WTC11 (cell line): ENCODE data around the gene SULF2. TPM values are rescaled to one million over a fixed set of nuclear protein-coding genes. Genes with fewer than 3 reads are reported as not detected.
A peak's percentile ranks its signal among the peaks of the same experiment; 100 is the strongest.

ENCODE experiments used
- ATAC-seq: fragments of 200-7000 bp; cut with Tn5 transposase; 2 replicates; pipeline ENCODE4 v1.10.0; 2021; ENCODE audit warnings: mild to moderate bottlenecking, moderate library complexity
- CTCF ChIA-PET: fragments of 300-600 bp; sonication (Branson Sonifier 250); formaldehyde crosslinking; loops from one replicate; lab custom pipeline; 2021; ENCODE audit warnings: antibody characterized with exemption; lab: Charles Lee
- POLR2A ChIA-PET: fragments of 350-600 bp; sonication (Branson Sonifier 250); formaldehyde crosslinking; loops from one replicate; lab custom pipeline; 2021; ENCODE audit warnings: antibody characterized with exemption; lab: Charles Lee
- DNase-seq: peaks from one replicate; pipeline ENCODE4 v3.0.0; 2021; ENCODE audit warnings: low spot score
- H3K27ac Mint-ChIP-seq: 2 replicates; pipeline ENCODE4 v1.8.0; 2021; ENCODE audit warnings: mixed read lengths
- H3K27me3 Mint-ChIP-seq: 2 replicates; pipeline ENCODE4 v1.8.0; 2021; ENCODE audit warnings: low read depth, mild to moderate bottlenecking, moderate library complexity, mixed read lengths
- H3K36me3 Mint-ChIP-seq: 2 replicates; pipeline ENCODE4 v1.8.0; 2021; ENCODE audit warnings: mixed read lengths
- H3K4me1 Mint-ChIP-seq: 2 replicates; pipeline ENCODE4 v1.8.0; 2022; ENCODE audit warnings: mixed read lengths
- H3K4me3 Mint-ChIP-seq: 2 replicates; pipeline ENCODE4 v1.8.0; 2021; ENCODE audit warnings: mild to moderate bottlenecking, moderate library complexity, mixed read lengths
- H3K9me3 Mint-ChIP-seq: 2 replicates; pipeline ENCODE4 v1.8.0; 2021; ENCODE audit warnings: mixed read lengths
- CBFB ChIP-seq: sonication (generic); formaldehyde crosslinking; IDR thresholded peaks from 2 replicates; pipeline ENCODE4 v1.8.1; 2022; ENCODE audit warnings: mild to moderate bottlenecking, low read depth, missing genetic modification reagents
- CREB1 ChIP-seq: sonication (generic); formaldehyde crosslinking; IDR thresholded peaks from 2 replicates; pipeline ENCODE4 v1.8.0; 2023; ENCODE audit warnings: mild to moderate bottlenecking, missing genetic modification reagents
- CREM ChIP-seq: sonication (generic); formaldehyde crosslinking; IDR thresholded peaks from 2 replicates; pipeline ENCODE4 v1.8.1; 2022; ENCODE audit warnings: mild to moderate bottlenecking, missing genetic modification reagents, moderate library complexity
- EMX1 ChIP-seq: fragments of 250-450 bp; sonication (Bioruptor Pico); IDR thresholded peaks from 2 replicates; pipeline ENCODE4 v1.8.0; 2021; ENCODE audit warnings: mild to moderate bottlenecking
- FOXK1 ChIP-seq: sonication (generic); formaldehyde crosslinking; IDR thresholded peaks from 2 replicates; pipeline ENCODE4 v1.8.0; 2022; ENCODE audit warnings: mild to moderate bottlenecking, moderate library complexity, missing genetic modification reagents
- GRHL2 ChIP-seq: fragments of 250-450 bp; sonication (Bioruptor Pico); IDR thresholded peaks from 2 replicates; pipeline ENCODE4 v1.8.0; 2022; ENCODE audit warnings: mild to moderate bottlenecking, moderate library complexity; ENCODE audit not compliant: insufficient replicate concordance, severe bottlenecking
- GTF2I ChIP-seq: fragments of 250-450 bp; sonication (Bioruptor Pico); conservative IDR thresholded peaks from 2 replicates; pipeline ENCODE4 v1.4.0; 2021; ENCODE audit warnings: mild to moderate bottlenecking
- HMGA2 ChIP-seq: fragments of 250-450 bp; sonication (Bioruptor Pico); IDR thresholded peaks from 2 replicates; pipeline ENCODE4 v1.4.0; 2021; ENCODE audit warnings: mild to moderate bottlenecking, moderate library complexity
- NR1H2 ChIP-seq: sonication (generic); formaldehyde crosslinking; IDR thresholded peaks from 2 replicates; pipeline ENCODE4 v1.9.0; 2021; ENCODE audit warnings: mild to moderate bottlenecking, moderate library complexity, missing genetic modification reagents
- NR2C2 ChIP-seq: sonication (generic); formaldehyde crosslinking; IDR thresholded peaks from 2 replicates; pipeline ENCODE4 v1.8.0; 2022; ENCODE audit warnings: mild to moderate bottlenecking, missing genetic modification reagents
- OVOL2 ChIP-seq: fragments of 250-450 bp; sonication (Bioruptor Pico); IDR thresholded peaks from 2 replicates; pipeline ENCODE4 v1.9.0; 2021; ENCODE audit warnings: mild to moderate bottlenecking, borderline replicate concordance
- SMAD4 ChIP-seq: sonication (generic); formaldehyde crosslinking; IDR thresholded peaks from 2 replicates; pipeline ENCODE4 v1.8.0; 2022; ENCODE audit warnings: mild to moderate bottlenecking, missing genetic modification reagents
- SOX15 ChIP-seq: fragments of 250-450 bp; sonication (Bioruptor Pico); IDR thresholded peaks from 2 replicates; pipeline ENCODE4 v1.9.0; 2021; ENCODE audit warnings: mild to moderate bottlenecking
- TCF7 ChIP-seq: sonication (generic); formaldehyde crosslinking; IDR thresholded peaks from 2 replicates; pipeline ENCODE4 v1.8.0; 2022; ENCODE audit warnings: mild to moderate bottlenecking, low read depth, missing genetic modification reagents, moderate library complexity
- TEAD4 ChIP-seq: sonication (generic); formaldehyde crosslinking; IDR thresholded peaks from 2 replicates; pipeline ENCODE4 v1.8.0; 2022; ENCODE audit warnings: mild to moderate bottlenecking, missing genetic modification reagents
- ZNF121 ChIP-seq: sonication (generic); formaldehyde crosslinking; IDR thresholded peaks from 2 replicates; pipeline ENCODE4 v1.8.0; 2023; ENCODE audit warnings: missing genetic modification reagents
- total RNA-seq: library from RNA; stranded (reverse); gene quantifications from 3 replicates; pipeline ENCODE4 v1.2.3, GENCODE V29; 2021
- TF ChIP-seq, protein P1 (sequence below): fragments of 250-450 bp; sonication (Bioruptor Pico); IDR thresholded peaks from 2 replicates; pipeline ENCODE4 v2.1.2; 2022; ENCODE audit warnings: mild to moderate bottlenecking, moderate library complexity
- TF ChIP-seq, protein P2 (sequence below): fragments of 250-450 bp; sonication (Bioruptor Pico); IDR thresholded peaks from 2 replicates; pipeline ENCODE4 v1.8.0; 2021; ENCODE audit warnings: mild to moderate bottlenecking
- TF ChIP-seq, protein P3 (sequence below): sonication (generic); formaldehyde crosslinking; IDR thresholded peaks from 2 replicates; pipeline ENCODE4 v1.8.1; 2023; ENCODE audit warnings: mild to moderate bottlenecking, missing genetic modification reagents, moderate library complexity
- TF ChIP-seq, protein P4 (sequence below): sonication (generic); formaldehyde crosslinking; IDR thresholded peaks from 2 replicates; pipeline ENCODE4 v1.8.1; 2023; ENCODE audit warnings: mild to moderate bottlenecking, missing genetic modification reagents, moderate library complexity
- TF ChIP-seq, protein P5 (sequence below): sonication (generic); formaldehyde crosslinking; IDR thresholded peaks from 2 replicates; pipeline ENCODE4 v1.8.1; 2022; ENCODE audit warnings: mild to moderate bottlenecking, moderate library complexity, missing genetic modification reagents
- TF ChIP-seq, protein P6 (sequence below): fragments of 250-450 bp; sonication (Bioruptor Pico); IDR thresholded peaks from 2 replicates; pipeline ENCODE4 v1.9.0; 2021; ENCODE audit warnings: mild to moderate bottlenecking, borderline replicate concordance
- TF ChIP-seq, protein P7 (sequence below): sonication (generic); formaldehyde crosslinking; IDR thresholded peaks from 2 replicates; pipeline ENCODE4 v1.8.1; 2023; ENCODE audit warnings: mild to moderate bottlenecking, missing genetic modification reagents

Gene SULF2
- total RNA-seq, 1 experiment from 2014 or later = 36.0 TPM

DNA sequence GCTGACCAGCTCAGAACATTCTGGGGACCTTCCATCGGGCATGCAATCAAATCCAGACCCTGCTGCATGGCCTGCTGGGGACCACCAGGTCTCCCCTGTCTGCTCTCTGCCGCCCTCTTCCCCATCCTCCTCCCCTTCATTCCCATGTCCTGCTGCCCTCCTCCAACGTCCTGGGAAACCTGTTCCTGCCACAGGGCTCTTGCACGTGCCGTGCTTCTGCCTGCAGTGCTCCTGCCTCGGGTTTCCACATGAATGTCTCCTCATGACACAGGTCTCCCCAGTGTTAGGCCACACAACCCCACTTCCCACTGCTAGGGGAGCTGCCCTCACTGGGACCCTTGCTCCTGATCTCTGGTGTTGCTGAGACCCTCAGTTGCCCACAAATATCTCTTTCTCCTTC lies 37.2 kb downstream of the SULF2 start:
- ChIA-PET CTCF (no interaction called here), POLR2A (no interaction called here)
- Mint-ChIP-seq H3K9me3 (no peaks in the 10 kb centered on the region), H3K36me3 (no peaks in the 10 kb centered on the region), H3K27ac (no peak overlapping the region), H3K4me1 (peaks cover 12% of the 10 kb centered on the region), H3K4me3 (no peak overlapping the region), H3K27me3 (no peaks in the 10 kb centered on the region)
- DNase-seq = no peak
- no peak for ATAC-seq
- TF ChIP-seq GTF2I (CRISPR knock-in tag) (no peak; the same call in 1 of the 2 replicates), SMAD4 (CRISPR knock-in tag) (no peak), CREM (CRISPR knock-in tag) (no peak), FOXK1 (CRISPR knock-in tag) (no peak), TEAD4 (CRISPR knock-in tag) (no peak), NR2C2 (CRISPR knock-in tag) (no peak), OVOL2 (no peak)
- TF ChIP-seq, protein P1, sequence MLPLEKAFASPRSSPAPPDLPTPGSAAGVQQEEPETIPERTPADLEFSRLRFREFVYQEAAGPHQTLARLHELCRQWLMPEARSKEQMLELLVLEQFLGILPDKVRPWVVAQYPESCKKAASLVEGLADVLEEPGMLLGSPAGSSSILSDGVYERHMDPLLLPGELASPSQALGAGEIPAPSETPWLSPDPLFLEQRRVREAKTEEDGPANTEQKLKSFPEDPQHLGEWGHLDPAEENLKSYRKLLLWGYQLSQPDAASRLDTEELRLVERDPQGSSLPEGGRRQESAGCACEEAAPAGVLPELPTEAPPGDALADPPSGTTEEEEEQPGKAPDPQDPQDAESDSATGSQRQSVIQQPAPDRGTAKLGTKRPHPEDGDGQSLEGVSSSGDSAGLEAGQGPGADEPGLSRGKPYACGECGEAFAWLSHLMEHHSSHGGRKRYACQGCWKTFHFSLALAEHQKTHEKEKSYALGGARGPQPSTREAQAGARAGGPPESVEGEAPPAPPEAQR (CRISPR knock-in tag) = no peak
- TF ChIP-seq, protein P2, sequence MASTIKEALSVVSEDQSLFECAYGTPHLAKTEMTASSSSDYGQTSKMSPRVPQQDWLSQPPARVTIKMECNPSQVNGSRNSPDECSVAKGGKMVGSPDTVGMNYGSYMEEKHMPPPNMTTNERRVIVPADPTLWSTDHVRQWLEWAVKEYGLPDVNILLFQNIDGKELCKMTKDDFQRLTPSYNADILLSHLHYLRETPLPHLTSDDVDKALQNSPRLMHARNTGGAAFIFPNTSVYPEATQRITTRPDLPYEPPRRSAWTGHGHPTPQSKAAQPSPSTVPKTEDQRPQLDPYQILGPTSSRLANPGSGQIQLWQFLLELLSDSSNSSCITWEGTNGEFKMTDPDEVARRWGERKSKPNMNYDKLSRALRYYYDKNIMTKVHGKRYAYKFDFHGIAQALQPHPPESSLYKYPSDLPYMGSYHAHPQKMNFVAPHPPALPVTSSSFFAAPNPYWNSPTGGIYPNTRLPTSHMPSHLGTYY (CRISPR knock-in tag) = no peak

DNA sequence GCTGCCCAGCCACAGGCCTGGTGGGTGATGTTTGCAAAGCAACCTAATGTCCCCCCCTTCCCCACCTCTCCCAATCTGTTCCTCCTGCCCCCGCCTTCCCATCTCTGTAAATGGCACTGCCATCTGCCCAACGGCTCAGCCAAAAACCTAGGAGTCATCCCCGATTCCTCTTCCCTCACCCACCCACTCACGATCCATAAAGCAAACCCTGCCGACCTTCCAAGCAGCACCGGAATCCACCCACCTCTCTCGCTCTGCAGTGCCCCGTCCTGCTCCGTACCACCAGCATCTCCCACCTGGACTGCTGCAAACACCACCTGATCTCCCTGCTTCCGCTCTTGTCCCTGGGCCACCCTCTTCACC lies 37.6 kb downstream of the SULF2 start:
- ATAC-seq (no peak), DNase-seq (no peak)
- CTCF ChIA-PET = no interaction called here
- no peak overlapping the region for H3K4me3 Mint-ChIP-seq
- POLR2A ChIA-PET = no interaction called here
- no peaks in the 10 kb centered on the region for H3K27me3 Mint-ChIP-seq
- peaks cover 12% of the 10 kb centered on the region for H3K4me1 Mint-ChIP-seq
- H3K27ac Mint-ChIP-seq = peak overlapping the region; percentile 61
- no peaks in the 10 kb centered on the region for H3K36me3 Mint-ChIP-seq
- no peaks in the 10 kb centered on the region for H3K9me3 Mint-ChIP-seq
- no peak for TF ChIP-seq SOX15 (CRISPR knock-in tag)
- no peak for TF ChIP-seq GRHL2
- TF ChIP-seq, protein P3, sequence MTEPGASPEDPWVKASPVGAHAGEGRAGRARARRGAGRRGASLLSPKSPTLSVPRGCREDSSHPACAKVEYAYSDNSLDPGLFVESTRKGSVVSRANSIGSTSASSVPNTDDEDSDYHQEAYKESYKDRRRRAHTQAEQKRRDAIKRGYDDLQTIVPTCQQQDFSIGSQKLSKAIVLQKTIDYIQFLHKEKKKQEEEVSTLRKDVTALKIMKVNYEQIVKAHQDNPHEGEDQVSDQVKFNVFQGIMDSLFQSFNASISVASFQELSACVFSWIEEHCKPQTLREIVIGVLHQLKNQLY (CRISPR knock-in tag) = no peak
- TF ChIP-seq, protein P4, sequence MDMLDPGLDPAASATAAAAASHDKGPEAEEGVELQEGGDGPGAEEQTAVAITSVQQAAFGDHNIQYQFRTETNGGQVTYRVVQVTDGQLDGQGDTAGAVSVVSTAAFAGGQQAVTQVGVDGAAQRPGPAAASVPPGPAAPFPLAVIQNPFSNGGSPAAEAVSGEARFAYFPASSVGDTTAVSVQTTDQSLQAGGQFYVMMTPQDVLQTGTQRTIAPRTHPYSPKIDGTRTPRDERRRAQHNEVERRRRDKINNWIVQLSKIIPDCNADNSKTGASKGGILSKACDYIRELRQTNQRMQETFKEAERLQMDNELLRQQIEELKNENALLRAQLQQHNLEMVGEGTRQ (CRISPR knock-in tag) = no peak
- TF ChIP-seq ZNF121 (CRISPR knock-in tag) = no peak
- TF ChIP-seq, protein P5, sequence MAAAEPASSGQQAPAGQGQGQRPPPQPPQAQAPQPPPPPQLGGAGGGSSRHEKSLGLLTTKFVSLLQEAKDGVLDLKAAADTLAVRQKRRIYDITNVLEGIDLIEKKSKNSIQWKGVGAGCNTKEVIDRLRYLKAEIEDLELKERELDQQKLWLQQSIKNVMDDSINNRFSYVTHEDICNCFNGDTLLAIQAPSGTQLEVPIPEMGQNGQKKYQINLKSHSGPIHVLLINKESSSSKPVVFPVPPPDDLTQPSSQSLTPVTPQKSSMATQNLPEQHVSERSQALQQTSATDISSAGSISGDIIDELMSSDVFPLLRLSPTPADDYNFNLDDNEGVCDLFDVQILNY (CRISPR knock-in tag) = no peak
- TF ChIP-seq, protein P6, sequence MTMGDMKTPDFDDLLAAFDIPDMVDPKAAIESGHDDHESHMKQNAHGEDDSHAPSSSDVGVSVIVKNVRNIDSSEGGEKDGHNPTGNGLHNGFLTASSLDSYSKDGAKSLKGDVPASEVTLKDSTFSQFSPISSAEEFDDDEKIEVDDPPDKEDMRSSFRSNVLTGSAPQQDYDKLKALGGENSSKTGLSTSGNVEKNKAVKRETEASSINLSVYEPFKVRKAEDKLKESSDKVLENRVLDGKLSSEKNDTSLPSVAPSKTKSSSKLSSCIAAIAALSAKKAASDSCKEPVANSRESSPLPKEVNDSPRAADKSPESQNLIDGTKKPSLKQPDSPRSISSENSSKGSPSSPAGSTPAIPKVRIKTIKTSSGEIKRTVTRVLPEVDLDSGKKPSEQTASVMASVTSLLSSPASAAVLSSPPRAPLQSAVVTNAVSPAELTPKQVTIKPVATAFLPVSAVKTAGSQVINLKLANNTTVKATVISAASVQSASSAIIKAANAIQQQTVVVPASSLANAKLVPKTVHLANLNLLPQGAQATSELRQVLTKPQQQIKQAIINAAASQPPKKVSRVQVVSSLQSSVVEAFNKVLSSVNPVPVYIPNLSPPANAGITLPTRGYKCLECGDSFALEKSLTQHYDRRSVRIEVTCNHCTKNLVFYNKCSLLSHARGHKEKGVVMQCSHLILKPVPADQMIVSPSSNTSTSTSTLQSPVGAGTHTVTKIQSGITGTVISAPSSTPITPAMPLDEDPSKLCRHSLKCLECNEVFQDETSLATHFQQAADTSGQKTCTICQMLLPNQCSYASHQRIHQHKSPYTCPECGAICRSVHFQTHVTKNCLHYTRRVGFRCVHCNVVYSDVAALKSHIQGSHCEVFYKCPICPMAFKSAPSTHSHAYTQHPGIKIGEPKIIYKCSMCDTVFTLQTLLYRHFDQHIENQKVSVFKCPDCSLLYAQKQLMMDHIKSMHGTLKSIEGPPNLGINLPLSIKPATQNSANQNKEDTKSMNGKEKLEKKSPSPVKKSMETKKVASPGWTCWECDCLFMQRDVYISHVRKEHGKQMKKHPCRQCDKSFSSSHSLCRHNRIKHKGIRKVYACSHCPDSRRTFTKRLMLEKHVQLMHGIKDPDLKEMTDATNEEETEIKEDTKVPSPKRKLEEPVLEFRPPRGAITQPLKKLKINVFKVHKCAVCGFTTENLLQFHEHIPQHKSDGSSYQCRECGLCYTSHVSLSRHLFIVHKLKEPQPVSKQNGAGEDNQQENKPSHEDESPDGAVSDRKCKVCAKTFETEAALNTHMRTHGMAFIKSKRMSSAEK (CRISPR knock-in tag) = no peak
- TF ChIP-seq NR1H2 (CRISPR knock-in tag) = no peak
- TF ChIP-seq CBFB = no peak
- TF ChIP-seq HMGA2 = no peak
- TF ChIP-seq, protein P2 (CRISPR knock-in tag) = no peak
- TF ChIP-seq TCF7 (CRISPR knock-in tag) = no peak
- TF ChIP-seq CREB1 (CRISPR knock-in tag) = no peak
- TF ChIP-seq, protein P7, sequence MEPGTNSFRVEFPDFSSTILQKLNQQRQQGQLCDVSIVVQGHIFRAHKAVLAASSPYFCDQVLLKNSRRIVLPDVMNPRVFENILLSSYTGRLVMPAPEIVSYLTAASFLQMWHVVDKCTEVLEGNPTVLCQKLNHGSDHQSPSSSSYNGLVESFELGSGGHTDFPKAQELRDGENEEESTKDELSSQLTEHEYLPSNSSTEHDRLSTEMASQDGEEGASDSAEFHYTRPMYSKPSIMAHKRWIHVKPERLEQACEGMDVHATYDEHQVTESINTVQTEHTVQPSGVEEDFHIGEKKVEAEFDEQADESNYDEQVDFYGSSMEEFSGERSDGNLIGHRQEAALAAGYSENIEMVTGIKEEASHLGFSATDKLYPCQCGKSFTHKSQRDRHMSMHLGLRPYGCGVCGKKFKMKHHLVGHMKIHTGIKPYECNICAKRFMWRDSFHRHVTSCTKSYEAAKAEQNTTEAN (CRISPR knock-in tag) = no peak
- TF ChIP-seq EMX1 = no peak
